ENCODE data around the gene GAGE10.

DNA sequence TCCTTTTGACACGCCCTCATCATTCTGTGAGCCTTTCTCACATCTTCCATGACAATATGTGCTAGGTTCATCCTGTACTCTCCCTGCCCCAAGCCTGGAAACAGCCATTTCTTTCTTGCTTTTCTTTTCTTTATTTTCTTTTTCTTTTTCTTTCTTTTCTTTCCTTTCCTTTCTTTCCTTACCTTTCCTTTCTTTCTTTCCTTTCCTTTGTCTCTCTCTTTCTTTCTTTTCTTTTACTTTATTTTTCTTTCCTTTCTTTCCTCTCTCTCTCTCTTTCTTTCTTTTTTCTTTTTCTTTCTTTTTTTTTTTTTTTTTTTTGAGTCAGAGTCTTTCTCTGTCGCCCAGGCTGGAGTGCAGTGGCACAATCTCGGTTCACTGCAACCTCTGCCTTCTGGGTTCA, 19.2 kb upstream of the GAGE10 start:
- TF ChIP-seq, protein P1, sequence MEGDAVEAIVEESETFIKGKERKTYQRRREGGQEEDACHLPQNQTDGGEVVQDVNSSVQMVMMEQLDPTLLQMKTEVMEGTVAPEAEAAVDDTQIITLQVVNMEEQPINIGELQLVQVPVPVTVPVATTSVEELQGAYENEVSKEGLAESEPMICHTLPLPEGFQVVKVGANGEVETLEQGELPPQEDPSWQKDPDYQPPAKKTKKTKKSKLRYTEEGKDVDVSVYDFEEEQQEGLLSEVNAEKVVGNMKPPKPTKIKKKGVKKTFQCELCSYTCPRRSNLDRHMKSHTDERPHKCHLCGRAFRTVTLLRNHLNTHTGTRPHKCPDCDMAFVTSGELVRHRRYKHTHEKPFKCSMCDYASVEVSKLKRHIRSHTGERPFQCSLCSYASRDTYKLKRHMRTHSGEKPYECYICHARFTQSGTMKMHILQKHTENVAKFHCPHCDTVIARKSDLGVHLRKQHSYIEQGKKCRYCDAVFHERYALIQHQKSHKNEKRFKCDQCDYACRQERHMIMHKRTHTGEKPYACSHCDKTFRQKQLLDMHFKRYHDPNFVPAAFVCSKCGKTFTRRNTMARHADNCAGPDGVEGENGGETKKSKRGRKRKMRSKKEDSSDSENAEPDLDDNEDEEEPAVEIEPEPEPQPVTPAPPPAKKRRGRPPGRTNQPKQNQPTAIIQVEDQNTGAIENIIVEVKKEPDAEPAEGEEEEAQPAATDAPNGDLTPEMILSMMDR (IDR thresholded peaks at IDR 0.05; ENCODE audit: extremely low read depth in 1 of 2, insufficient read depth in 1 of 2, low read depth in 1 of 2, low read length in 2 of 2) = no peak
- TF ChIP-seq POLR2A (IDR thresholded peaks at IDR 0.05; ENCODE audit: low read depth, low read length) (no peak), JUN (IDR thresholded peaks at IDR 0.05; ENCODE audit: borderline replicate concordance, insufficient read depth, insufficient read length, low read depth) (no peak), POLR2AphosphoS5 (IDR thresholded peaks at IDR 0.05; ENCODE audit: insufficient read depth, low read depth, low read length) (no peak)
- TF ChIP-seq, protein P2, sequence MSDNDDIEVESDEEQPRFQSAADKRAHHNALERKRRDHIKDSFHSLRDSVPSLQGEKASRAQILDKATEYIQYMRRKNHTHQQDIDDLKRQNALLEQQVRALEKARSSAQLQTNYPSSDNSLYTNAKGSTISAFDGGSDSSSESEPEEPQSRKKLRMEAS (IDR thresholded peaks at IDR 0.05; ENCODE audit: insufficient read depth, insufficient read length) = no peak
